ENCODE data around the gene PKP3.

Gene PKP3

DNA sequence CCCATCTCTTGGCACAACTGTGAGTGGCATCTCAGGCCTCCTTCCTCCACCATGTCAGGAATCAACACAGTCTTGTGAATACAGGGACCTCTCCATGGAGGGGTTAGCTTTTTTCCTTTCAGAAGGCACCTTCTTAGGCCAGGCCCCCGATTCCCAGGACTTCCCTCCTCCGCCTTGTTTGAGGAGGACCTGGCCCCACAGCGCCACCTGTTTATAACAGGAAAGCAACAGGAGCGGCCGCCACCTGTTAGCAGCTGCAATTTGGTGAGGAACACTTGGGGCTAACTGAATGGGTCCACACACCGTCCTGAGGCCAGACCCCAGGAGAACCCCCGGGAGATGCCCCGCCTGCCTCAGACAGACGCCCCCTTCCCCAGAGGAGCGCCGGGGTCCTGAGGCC, 3.8 kb upstream of the PKP3 start:
- TF ChIP-seq, protein P1, sequence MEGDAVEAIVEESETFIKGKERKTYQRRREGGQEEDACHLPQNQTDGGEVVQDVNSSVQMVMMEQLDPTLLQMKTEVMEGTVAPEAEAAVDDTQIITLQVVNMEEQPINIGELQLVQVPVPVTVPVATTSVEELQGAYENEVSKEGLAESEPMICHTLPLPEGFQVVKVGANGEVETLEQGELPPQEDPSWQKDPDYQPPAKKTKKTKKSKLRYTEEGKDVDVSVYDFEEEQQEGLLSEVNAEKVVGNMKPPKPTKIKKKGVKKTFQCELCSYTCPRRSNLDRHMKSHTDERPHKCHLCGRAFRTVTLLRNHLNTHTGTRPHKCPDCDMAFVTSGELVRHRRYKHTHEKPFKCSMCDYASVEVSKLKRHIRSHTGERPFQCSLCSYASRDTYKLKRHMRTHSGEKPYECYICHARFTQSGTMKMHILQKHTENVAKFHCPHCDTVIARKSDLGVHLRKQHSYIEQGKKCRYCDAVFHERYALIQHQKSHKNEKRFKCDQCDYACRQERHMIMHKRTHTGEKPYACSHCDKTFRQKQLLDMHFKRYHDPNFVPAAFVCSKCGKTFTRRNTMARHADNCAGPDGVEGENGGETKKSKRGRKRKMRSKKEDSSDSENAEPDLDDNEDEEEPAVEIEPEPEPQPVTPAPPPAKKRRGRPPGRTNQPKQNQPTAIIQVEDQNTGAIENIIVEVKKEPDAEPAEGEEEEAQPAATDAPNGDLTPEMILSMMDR (IDR thresholded peaks at IDR 0.05; ENCODE audit: low read depth, low read length): no peak

DNA sequence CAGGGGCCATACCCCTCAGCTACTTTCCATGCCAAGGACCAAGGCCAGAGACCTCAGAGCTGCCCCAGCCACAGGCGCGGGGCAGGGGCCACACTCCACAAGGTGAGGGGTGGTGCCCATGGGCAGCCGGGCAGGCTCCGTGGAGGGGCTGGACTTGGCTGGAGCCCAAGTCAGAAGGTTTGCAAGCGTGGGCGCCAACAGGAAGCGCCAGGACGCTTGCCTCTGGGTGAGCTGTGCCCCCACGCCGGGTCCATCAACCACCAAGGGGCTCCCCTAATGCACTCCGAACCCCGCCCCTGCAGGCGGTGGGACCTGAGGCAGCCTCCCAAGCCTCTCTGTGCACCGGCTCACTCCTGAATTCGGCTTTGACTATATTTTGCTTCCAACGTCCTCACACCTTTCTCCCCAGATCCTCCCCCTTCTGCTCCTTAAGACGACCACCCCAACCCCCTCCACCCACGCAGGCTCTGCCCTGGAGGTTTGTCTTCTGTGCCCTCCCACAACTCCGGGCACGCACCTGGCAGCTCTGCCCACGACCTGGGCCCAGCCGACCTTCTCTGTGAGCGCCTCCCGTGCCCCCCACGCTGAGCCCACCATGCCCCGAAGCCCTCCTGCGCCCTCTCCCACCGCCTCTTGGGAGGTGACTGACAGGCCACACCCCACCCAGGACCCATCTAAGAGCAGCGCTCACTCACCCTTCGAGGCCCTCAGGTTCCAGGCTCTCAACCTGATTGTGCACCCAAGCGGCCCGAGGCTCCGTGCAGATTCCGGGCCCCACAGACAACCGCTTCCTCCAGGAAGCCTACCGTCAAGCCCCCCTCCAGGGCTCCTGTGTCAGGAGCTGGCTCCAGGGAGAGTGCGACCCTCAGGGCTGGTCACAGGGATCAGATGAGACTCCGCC, 2.6 kb upstream of the PKP3 start:
- TF ChIP-seq, protein P1 (IDR thresholded peaks at IDR 0.05; ENCODE audit: low read depth, low read length): no peak
- H3K4me3 ChIP-seq (ENCODE audit: low read depth, low read length): no peak overlapping the region

More for the DNA sequence above, 3.8 kb upstream of the PKP3 start:
- H3K4me3 ChIP-seq (ENCODE audit: low read depth, low read length): no peak overlapping the region

- no peak overlapping the region for H3K4me3 ChIP-seq (ENCODE audit: low read depth, low read length)
- TF ChIP-seq, protein P1 (IDR thresholded peaks at IDR 0.05; ENCODE audit: low read depth, low read length): no peak
Measured at GRCh38 chr11:392102-392777, 1.8 kb upstream of the PKP3 start.

DNA sequence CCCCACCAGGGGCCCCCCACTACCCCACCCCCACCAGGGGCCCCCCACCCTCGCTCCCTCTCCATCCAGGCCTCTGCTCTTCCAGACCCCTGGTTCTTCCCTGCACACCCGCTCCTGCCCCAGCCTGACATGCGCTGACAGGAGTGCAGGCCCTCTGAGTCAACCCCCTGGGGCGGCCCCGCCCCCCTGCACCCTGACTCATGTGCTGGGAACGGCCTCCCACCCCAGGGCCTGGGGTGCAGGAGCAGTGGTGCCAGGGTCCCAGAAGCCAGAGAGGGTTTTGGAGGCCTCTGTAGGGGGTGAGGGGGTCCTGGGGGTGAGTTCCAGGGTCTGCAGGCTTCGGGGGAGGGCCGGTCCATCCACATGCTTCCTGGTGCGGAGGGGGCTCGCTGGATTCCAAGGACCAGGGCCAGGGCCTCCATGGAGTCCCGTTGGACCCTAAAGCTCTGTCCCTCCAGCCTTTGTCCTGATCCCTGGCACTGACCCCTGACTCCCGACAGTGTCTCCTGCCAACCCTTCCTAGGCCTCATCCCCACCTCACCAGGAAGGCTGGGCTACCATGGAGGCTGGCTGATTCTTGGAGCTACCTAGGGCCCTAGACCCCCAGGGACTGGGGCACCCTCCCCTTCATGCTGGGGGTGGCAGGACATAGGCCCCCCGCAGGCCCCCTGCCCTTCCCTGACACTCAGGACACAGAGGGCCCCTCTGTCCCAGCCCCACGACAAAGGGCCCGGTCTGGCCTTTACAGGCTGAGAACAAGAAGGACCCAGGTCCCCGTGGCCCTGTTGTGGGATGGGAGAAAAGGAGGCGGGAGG, 583 bp upstream of the PKP3 start:
- TF ChIP-seq, protein P1 (IDR thresholded peaks at IDR 0.05; ENCODE audit: low read depth, low read length): no peak
- H3K4me3 ChIP-seq (ENCODE audit: low read depth, low read length): no peak overlapping the region

- TF ChIP-seq, protein P1 (IDR thresholded peaks at IDR 0.05; ENCODE audit: low read depth, low read length): no peak
- H3K4me3 ChIP-seq (ENCODE audit: low read depth, low read length): no peak overlapping the region
Measured at GRCh38 chr11:394858-395655, 1.0 kb downstream of the PKP3 start.

DNA sequence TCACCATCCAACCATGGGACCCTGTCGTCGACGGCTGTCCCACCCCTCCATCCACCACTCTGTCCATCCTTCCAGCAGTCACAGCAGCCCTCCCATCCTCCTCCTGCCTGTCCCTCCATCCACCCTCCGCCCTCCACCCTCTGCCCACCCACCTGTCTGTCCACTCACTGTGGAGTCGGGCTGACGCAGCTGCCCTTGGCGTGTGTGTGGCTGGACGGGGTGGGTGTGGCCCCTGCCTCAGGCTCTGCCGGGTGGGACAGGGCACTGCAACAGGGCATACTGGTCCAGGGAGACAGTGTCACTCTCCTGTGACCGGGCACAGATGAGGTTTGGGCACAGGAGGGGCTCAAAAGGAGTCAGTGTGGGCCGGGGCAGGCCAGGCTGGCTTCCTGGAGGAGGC, 1.9 kb downstream of the PKP3 start:
- H3K4me3 ChIP-seq (ENCODE audit: low read depth, low read length): no peak overlapping the region
- TF ChIP-seq, protein P1 (IDR thresholded peaks at IDR 0.05; ENCODE audit: low read depth, low read length): no peak
